ENCODE data around the gene CDR2.

CDR2 gene

GRCh38 chr16:22329199-22329695 is 45.2 kb downstream of the CDR2 start:
- no peak for TF ChIP-seq POLR2A (IDR thresholded peaks at IDR 0.05; ENCODE audit: low read length)

GRCh38 chr16:22328081-22328725 is 46.2 kb downstream of the CDR2 start:
- no peak for DNase-seq
- TF ChIP-seq GATA1 (IDR thresholded peaks at IDR 0.05; ENCODE audit: low read depth, low read length) = no peak
- TF ChIP-seq POLR2A (IDR thresholded peaks at IDR 0.05; ENCODE audit: low read length) = no peak

More at GRCh38 chr16:22329199-22329695, 45.2 kb downstream of the CDR2 start:
- no peak for DNase-seq

- DNase-seq = no peak
- no peak for TF ChIP-seq GATA1 (IDR thresholded peaks at IDR 0.05; ENCODE audit: low read depth, low read length)
Observed at GRCh38 chr16:22327446-22327775, 47.0 kb downstream of the CDR2 start.

GRCh38 chr16:22326771-22327445 is 47.5 kb downstream of the CDR2 start:
- no peak for DNase-seq
- no peak for TF ChIP-seq GATA1 (IDR thresholded peaks at IDR 0.05; ENCODE audit: low read depth, low read length)
- TF ChIP-seq POLR2A (IDR thresholded peaks at IDR 0.05; ENCODE audit: low read length) = no peak

- TF ChIP-seq GATA1 (IDR thresholded peaks at IDR 0.05; ENCODE audit: low read depth, low read length) = no peak
- no peak for DNase-seq
Observed at GRCh38 chr16:22326369-22326652, 48.1 kb downstream of the CDR2 start.

- TF ChIP-seq POLR2A (IDR thresholded peaks at IDR 0.05; ENCODE audit: low read length) = no peak
- no peak for TF ChIP-seq GATA1 (IDR thresholded peaks at IDR 0.05; ENCODE audit: low read depth, low read length)
- DNase-seq = no peak
Observed at GRCh38 chr16:22325598-22326368, 48.6 kb downstream of the CDR2 start.

- no peak for DNase-seq
- no peak for TF ChIP-seq POLR2A (IDR thresholded peaks at IDR 0.05; ENCODE audit: low read length)
- TF ChIP-seq GATA1 (IDR thresholded peaks at IDR 0.05; ENCODE audit: low read depth, low read length) = no peak
Observed at GRCh38 chr16:22324787-22325597, 49.4 kb downstream of the CDR2 start.

- TF ChIP-seq POLR2A (IDR thresholded peaks at IDR 0.05; ENCODE audit: low read length) (no peak), GATA1 (IDR thresholded peaks at IDR 0.05; ENCODE audit: low read depth, low read length) (no peak)
- no peak for DNase-seq
Observed at GRCh38 chr16:22323959-22324786, 50.2 kb downstream of the CDR2 start.

- no peak for DNase-seq
- TF ChIP-seq POLR2A (IDR thresholded peaks at IDR 0.05; ENCODE audit: low read length) (no peak), GATA1 (IDR thresholded peaks at IDR 0.05; ENCODE audit: low read depth, low read length) (no peak)
Observed at GRCh38 chr16:22323173-22323958, 51.1 kb downstream of the CDR2 start.

- TF ChIP-seq GATA1 (IDR thresholded peaks at IDR 0.05; ENCODE audit: low read depth, low read length) = no peak
- no peak for TF ChIP-seq POLR2A (IDR thresholded peaks at IDR 0.05; ENCODE audit: low read length)
- no peak for DNase-seq
Observed at GRCh38 chr16:22322741-22323140, 51.7 kb downstream of the CDR2 start.

- TF ChIP-seq POLR2A (IDR thresholded peaks at IDR 0.05; ENCODE audit: low read length) (no peak), GATA1 (IDR thresholded peaks at IDR 0.05; ENCODE audit: low read depth, low read length) (no peak)
- DNase-seq = no peak
Observed at GRCh38 chr16:22322021-22322471, 52.4 kb downstream of the CDR2 start.

- peak; percentile 73 to 88 for DNase-seq
- TF ChIP-seq POLR2A (IDR thresholded peaks at IDR 0.05; ENCODE audit: low read length) = no peak
- no peak for TF ChIP-seq GATA1 (IDR thresholded peaks at IDR 0.05; ENCODE audit: low read depth, low read length)
Observed at GRCh38 chr16:22321340-22322001, 52.9 kb downstream of the CDR2 start.
